GM18858 (cell line): Measurements from ENCODE around the gene RASA3.

Source experiments
- ATAC-seq: cut with Tn5 transposase; IDR thresholded peaks from one replicate; pipeline ENCODE4 v1.9.1; 2021; ENCODE audit not compliant: unreplicated experiment

RASA3 gene

GRCh38 chr13:114057166-114058050 lies 75.0 kb downstream of the RASA3 start:
- no peak for ATAC-seq

- ATAC-seq, result no peak
These were observed 76.0 kb downstream of the RASA3 start for GRCh38 chr13:114056205-114057013.

GRCh38 chr13:114055766-114056165 lies 76.7 kb downstream of the RASA3 start:
- no peak for ATAC-seq

GRCh38 chr13:114054830-114055439 lies 77.5 kb downstream of the RASA3 start:
- no peak for ATAC-seq

- no peak for ATAC-seq
These were observed 78.2 kb downstream of the RASA3 start for GRCh38 chr13:114054264-114054663.

GRCh38 chr13:114053026-114053425 lies 79.4 kb downstream of the RASA3 start:
- ATAC-seq, result no peak

- ATAC-seq, result no peak
These were observed 81.6 kb downstream of the RASA3 start for GRCh38 chr13:114050536-114051450.

GRCh38 chr13:114049626-114050101 lies 82.8 kb downstream of the RASA3 start:
- no peak for ATAC-seq

GRCh38 chr13:114049026-114049425 lies 83.4 kb downstream of the RASA3 start:
- no peak for ATAC-seq

- no peak for ATAC-seq
These were observed 84.0 kb downstream of the RASA3 start for GRCh38 chr13:114048443-114048842.

- peak; percentile 50 for ATAC-seq
These were observed 85.0 kb downstream of the RASA3 start for GRCh38 chr13:114047358-114047881.

GRCh38 chr13:114046431-114046975 lies 85.9 kb downstream of the RASA3 start:
- ATAC-seq, result no peak

GRCh38 chr13:114045113-114045735 lies 87.2 kb downstream of the RASA3 start:
- no peak for ATAC-seq

GRCh38 chr13:114044486-114044885 lies 87.9 kb downstream of the RASA3 start:
- ATAC-seq, result no peak

- no peak for ATAC-seq
These were observed 88.9 kb downstream of the RASA3 start for GRCh38 chr13:114043421-114044053.

- no peak for ATAC-seq
These were observed 90.2 kb downstream of the RASA3 start for GRCh38 chr13:114042066-114042815.

GRCh38 chr13:114041493-114041892 lies 90.9 kb downstream of the RASA3 start:
- ATAC-seq, result no peak

GRCh38 chr13:114039471-114040141 lies 92.8 kb downstream of the RASA3 start:
- no peak for ATAC-seq
